ENCODE measurements around the gene SPINK6.

Gene SPINK6, protein sequence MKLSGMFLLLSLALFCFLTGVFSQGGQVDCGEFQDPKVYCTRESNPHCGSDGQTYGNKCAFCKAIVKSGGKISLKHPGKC

DNA sequence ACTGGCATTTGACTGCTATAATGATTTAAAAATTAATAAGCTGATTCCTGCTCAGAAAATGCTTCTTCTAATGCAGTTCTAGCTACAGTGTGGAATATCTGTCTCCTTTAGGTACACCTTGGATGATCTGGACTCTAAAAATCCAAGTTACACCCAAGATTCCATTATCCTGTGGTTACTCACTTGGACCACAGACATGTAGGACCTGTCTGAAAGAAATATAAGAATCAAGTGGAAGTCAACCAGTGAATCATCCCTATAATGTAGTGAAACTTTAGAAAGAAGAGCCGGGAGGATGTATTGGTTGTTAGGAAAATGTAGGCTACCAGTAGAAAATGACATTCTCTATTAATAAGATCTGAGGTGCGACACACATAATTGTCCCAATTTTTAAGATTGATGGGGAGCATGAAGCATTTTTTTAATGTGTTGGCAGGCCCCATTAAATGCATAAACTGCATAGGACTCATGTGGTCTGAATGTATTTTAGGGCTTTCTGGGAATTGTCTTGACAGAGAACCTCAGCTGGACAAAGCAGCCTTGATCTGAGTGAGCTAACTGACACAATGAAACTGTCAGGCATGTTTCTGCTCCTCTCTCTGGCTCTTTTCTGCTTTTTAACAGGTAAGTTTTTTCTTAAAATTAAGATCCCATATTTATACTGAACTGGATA is at the start of gene SPINK6:
SPINK6 (plus strand) TSS at position 512 of the 673 bp plus-strand sequence; CDS start at position 567, 55 bp downstream.
- no peak for DNase-seq (ENCODE audit: low read depth, low spot score)

DNA sequence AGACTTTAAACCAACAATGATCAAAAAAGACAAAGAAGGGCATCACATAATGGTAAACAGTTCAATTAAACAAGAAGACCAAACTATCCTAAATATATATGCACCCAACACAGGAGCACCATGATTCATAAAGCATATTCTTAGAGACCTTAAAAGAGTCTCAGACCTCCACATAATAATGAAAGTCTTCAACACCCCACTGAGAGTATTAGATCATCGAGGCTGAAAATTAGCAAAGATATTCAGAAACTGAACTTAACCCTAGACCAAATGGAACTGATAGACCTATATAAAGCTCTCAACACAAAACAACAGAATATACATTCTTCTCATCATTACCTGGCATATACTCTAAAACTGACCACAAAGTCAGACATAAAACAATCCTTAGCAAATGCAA is 46.2 kb upstream of the SPINK6 start:
- no peak for DNase-seq (ENCODE audit: low read depth, low spot score)

DNA sequence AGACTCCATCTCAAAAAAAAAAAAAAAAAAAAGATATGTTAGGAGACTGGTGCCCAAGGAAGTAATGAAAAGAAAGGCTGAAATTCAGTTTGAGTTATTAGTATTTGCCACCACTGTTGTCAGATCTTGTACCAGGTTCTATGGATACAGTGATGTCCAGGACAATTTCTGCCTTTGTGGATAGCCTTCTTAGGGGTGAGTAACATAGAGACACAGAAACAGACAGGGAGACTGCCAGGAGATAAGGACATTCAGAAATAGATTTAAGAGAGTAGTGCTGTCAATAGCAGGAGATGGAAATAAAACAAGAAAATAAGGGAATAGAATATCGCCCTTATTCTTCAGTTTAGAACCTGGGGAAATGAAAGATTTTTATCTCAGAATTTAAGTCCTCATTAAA is 40.8 kb upstream of the SPINK6 start:
- no peak for DNase-seq (ENCODE audit: low read depth, low spot score)

DNA sequence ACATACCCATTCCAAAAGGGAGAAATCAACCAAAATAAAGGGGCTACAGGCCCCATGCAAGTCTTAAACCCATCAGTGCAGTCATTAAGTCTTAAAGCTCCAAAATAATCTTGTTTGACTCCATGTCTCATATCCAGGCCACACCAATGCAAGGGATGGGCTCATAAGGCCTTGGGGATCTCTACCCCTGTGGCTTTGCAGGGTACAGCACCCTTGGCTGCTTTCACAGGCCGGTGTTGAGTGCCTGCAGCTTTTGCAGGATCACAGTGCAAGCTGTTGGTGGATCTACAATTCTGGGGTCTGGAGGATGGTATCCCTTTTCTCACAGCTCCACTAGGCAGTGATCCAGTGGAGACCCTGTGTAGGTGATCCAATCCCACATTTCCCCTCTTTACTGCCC is 39.5 kb upstream of the SPINK6 start:
- DNase-seq (ENCODE audit: low read depth, low spot score), result no peak

DNA sequence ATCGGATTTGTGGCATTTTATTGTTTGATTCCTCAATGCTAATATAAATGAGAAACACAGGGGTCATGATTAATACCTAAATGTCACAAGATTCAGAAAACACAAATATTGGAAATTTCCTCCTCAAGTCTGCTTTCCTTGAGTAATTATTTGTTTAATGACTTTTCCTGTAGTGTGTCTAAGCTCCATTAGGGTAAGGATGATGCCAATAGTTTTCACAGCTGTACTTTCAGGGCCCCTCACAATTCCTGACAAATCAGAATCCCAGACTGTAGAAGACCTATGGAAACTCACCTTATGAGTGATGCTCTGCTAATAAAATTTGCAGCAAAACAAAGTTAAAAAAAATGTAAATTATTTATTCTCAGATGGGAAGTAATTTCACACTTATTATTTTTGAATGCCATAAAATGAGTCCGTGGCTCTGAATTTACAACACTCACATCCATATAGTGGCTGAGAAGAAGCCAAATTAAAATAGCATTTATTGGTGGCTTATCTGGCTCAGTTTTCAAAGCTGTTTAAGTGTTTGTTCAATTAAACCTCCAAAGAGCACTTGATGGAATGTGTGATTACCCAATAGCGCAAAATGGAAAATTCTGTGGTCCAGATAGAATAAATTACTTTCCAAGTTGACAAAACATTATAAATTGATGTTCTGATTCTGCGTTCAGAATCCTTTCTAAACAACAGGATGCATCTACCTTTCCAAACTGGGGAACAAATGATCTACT is 36.1 kb upstream of the SPINK6 start:
- DNase-seq (ENCODE audit: low read depth, low spot score), result no peak

DNA sequence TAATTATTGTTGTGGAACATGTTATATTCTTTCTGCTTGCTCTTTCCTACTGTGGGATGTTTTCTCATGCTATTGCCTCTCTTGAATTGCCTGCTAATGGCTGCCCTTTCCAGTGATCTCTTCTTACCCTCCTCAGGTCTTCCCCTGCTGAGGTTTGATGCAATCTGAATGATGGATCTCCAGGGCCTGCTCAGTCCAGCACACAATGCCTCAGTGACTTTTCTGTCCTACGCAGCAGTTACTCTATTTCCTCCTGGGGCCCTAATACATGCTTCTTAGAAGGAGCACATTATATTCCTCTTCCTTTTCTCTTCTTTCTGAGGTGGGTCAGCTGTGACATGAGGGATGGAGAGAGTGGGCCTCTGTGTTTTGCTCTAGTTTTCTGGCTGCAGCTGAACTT is 34.6 kb upstream of the SPINK6 start, which contains the start of gene SPINK14:
SPINK14 (plus strand) TSS at position 301 of the 400 bp plus-strand sequence. CDS start 1,187 bp downstream, outside the sequence.
- no peak for DNase-seq (ENCODE audit: low read depth, low spot score)

DNA sequence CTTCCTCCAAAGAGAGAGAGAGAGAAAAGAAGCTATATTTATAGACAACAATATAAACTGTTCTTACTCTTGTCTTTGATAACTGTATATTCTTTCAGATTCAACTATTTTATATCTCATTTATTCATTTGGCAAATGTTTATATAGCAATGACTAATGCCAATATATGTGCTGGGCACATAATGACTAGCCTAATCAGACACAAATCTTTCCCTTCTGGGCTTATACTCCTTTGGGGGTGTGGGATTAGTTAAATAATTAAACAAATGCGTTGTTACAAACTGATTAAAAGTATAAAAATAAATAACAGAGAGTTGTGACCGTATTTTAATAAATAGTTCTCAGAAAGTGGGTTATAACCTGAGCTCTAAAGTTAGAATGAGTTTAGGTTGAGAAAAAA is 30.5 kb upstream of the SPINK6 start:
- DNase-seq (ENCODE audit: low read depth, low spot score), result no peak

DNA sequence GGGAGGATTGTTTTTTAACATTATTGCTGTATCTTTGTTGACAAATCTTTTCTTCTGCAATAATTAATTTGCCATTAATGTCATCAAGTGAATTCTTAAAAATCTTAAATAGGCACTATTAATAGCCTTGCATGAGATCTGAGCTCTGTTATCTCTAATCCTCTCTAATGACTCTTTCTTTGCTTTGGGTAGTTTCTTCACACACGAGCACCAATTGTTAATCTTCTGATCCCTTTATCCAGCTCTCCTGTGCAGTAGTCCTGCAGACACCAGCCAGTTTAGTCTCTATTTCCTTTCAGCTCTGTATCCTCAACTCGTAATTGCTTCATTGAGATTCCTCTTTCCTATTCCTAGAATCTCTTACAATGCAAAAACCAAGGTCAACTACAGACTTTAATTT is 26.4 kb upstream of the SPINK6 start:
- DNase-seq (ENCODE audit: low read depth, low spot score), result no peak

DNA sequence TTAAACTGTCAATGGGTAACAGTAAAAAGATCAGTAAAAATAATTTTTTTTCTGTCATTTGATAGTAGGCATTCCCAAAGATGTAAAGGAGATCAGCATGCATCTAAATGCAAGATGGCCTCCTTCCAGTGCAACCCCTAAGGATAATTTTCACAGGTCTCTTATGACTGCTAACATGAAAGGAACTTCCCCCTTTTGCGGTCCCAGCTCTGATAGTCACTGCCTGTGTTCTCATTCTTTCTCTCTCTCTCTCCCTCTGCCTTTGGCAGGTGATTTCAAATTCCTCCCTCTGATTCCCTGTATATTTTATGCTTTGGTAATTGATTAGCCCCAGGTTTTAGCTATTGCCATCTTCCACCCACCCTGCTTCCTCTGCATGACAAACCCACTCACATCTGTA is 25.6 kb upstream of the SPINK6 start:
- DNase-seq (ENCODE audit: low read depth, low spot score), result no peak

DNA sequence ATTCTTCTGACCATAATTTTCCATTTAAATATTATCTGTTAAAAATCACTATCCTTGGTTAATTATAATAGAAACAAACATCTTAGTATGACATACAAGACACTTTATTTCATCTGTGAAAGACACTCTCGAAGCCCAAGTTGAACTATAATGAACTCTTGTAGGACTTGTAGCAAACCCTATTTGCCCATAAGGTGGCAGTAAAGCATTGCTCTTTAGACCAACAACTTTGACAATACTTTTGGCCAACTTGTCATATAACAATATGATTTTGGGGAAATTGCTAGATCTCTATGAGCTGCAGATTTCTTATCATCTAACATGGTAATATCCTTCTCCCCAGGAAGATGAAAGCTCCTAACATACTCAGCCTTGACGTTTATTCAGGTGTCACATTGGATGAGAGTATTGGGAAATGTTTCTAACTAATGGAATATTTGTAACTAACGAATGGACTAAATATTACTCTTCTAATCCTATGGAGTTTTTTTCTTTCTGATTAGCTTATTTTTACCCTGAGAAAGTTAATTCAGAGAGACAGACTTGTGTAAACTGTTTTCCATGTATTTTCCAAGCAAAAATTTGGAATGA is 23.5 kb upstream of the SPINK6 start:
- peak; percentile 9 for DNase-seq (ENCODE audit: low read depth, low spot score)

DNA sequence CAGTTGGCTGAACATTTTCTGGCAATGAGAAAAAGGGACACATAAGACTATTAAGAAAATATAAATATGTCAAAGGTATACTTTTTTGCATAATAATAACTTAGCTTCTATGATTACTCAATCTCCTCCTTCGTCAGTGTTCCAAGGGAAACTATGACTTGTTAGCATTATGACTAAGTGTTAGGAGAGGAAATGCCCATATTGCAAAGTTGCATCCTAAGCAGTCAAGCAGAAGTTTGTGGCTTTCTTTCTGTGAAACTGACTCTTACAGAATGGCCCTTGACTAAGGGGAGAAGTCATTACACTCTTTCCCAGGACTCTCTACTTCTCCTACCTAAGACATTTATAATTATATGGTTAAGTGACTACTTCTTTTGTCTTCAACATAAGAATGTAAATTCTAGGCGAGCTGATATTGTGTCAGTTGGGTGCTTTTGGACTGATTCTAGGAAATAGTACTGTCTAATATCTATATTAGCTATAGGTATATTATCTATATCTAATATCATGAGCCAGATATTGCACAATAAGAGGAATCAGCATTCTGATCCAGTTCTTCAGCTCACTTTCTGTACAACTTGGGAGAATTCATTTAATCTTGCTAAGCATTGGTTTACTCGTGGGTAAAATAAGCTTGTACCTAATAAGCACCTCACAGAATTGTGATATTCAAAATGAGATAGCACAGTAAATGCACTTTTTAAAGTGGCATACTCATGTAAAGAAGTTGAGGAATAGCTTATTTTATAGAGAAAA is 16.4 kb upstream of the SPINK6 start:
- DNase-seq (ENCODE audit: low read depth, low spot score), result no peak

DNA sequence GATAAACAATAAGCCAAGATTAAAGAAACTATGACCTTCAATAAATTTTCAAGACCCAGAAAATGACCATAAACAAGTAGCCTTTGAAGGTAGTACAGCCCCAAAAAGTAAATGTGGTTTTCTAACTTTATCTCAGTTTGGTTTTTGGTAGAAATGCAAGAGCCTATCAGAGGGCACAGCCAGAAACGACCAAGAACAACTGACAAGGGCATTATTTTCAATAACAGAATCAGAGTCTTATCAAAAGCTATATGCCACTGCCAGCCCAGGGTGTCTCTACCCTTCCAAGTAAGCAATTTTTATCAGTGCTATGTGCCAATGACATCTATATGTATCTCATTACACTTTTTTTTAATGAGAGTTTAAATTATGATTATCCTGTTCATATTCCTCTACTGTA is 11.8 kb upstream of the SPINK6 start:
- DNase-seq (ENCODE audit: low read depth, low spot score), result no peak

DNA sequence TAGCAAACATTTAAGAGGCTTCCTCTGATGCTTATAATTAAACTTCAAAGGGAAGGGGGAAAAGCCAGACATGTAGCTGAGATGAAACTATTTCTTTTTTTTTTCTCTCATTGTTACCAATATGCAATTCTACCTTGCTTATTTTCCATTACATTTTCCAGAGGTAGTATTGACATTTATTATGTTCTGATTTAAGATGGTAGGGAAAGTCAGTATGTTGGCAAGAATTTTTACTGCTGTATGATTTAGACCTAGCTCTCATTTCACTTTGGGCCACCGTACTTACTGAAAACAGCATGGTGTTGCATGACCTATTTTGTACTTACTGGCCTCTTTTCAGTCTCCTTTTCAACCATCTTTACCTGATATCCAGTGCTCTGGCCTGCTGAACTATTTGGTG is 9.6 kb upstream of the SPINK6 start:
- no peak for DNase-seq (ENCODE audit: low read depth, low spot score)

DNA sequence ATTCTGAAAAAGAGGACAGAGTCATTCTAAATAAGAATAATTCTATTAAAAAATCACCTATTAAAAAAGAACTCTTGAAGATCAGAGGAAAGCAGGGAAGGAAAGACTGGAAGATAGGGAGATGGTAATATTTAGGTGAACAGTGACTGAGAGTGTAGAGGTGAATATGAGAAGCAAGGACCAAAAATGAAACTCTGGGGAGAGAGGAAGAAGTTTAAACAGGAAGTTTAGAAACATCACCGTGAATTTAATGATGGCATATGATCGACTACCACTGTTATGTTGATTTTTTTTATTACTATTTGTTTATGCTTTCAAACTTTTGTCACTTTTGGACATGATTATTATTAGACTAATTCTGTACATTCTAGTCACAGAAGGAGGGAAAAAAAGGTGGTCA is 1.7 kb upstream of the SPINK6 start:
- DNase-seq (ENCODE audit: low read depth, low spot score), result no peak

DNA sequence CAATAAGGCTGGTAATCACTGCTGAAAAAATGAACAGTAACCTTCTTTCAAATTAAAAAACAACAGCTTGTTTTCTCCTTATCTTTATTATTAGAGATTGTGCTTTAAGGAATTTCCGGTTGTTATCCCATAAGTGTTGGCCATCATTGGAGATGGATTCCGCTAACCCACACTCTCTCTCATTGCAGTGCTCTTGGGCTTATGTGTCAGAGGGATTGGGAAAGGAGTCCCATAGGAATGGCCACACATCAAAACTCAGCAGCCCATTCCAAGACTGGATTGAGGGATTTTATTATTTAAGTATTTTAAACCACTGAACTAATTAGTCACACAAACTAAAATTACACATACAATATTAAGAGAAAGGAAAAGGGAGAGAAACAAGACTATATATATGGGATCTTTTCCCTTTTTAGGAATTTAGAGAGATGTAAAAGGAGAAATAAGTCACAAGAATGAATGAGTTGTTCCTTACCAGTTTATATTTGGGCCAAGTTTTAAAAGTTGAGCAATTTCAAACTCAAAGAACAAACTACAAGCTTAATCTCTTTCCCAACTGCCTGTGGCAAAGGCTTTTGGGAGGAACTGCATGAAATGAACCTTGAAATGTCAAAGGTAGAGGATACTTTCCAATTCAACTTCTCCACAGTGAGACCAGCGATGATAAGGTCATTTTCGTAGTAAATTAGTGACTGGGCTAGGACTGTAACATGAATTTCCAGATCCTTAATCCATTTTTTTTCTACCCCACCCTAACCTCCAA is 2.4 kb downstream of the SPINK6 start:
- DNase-seq (ENCODE audit: low read depth, low spot score), result no peak

DNA sequence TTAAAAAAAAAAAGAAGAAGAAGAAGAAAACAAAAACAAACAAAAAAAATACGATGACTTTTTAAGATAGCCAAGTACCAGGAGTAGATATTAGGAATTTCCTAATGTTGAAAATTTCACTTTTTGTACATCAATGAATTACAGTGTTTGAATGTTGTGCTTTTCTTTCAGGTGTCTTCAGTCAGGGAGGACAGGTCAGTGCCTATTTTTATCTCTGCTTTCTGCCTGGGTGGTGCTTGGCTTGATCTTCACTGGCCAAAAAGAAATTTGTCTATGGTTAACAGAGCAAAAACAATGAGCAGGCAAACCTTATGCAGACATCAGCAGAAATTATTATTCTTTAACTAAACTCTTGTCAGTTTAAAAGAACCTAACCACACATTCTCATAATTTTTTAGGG is 3.0 kb downstream of the SPINK6 start:
- no peak for DNase-seq (ENCODE audit: low read depth, low spot score)

DNA sequence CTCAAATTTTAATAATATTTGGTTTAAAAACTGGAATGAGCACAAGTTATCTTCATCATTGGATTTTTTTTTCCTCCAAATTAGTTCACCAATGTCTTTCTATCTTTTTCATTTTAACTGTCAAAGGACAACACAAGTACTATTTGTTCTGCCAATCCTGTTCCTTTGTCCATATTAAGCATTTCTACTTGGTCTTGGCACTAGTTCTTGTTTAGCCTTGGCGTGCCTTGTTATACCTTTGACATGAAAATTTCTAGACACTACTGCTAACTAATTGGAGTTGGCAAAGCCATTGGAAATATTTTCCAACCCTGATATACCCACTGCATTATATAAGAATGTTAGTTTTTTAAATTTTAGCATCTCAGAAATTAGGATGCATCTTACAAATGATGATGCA is 3.8 kb downstream of the SPINK6 start:
- DNase-seq (ENCODE audit: low read depth, low spot score), result no peak

DNA sequence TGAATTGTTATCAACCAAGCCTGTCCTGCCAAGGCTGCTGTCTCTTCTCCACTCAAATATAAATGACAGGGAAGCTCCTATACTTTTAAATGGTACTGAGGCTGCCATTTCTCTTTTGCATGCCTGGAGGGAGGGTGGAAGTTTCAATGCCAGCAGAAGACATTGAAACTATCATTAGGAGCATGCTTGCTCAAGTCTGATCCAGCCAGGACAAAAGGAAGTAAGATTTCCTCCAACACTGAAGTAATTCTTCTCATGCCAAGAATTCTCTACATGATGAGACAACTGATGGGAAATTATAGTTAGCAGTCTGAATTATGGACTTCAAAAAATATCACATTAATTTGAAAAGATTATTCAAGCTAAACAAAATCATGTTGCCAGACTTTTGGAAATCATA is 5.4 kb downstream of the SPINK6 start:
- DNase-seq (ENCODE audit: low read depth, low spot score), result no peak

DNA sequence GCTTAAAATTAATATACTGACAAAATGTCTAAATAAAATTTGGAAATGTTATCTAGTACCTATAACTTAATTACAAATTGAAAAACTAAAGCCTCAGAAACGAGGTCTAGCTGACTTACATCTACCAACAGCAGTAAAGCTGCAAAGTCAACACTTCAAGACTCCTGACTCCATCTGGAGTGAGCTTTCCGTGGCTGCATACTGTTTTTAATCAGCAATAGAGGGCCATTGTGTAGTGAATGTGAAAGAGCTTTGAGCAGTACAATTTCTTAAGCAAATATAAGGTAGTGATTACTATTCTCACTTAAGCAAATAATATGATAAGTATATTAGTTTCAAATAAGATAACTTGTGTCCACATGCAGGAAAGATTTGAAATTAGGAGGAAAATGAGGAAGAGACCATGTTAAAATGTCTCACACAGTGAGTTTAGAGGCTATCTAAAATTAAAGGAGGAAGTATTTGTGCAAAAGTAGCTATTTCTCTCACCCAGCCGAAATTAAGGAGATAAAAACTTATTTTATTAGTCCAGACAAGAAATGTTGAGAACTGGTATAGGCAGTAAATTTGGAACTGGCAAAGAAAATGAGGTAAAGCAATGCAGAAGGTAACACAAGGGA is 6.4 kb downstream of the SPINK6 start:
- no peak for DNase-seq (ENCODE audit: low read depth, low spot score)

DNA sequence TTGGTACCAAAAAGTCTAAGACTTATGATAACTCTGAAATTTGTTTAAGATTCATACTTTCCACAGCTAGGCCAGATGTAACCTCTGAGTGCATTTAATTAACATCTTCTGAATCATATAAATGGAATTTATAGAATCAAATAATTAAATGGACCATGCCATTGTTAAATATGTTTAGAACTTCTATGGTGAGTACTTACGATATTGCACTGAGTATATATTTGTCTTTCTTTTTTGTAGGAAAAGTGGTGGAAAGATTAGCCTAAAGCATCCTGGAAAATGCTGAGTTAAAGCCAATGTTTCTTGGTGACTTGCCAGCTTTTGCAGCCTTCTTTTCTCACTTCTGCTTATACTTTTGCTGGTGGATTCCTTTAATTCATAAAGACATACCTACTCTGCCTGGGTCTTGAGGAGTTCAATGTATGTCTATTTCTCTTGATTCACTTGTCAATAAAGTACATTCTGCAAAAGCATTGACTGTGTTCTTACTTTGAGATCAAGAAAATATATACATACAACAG is 11.9 kb downstream of the SPINK6 start:
- no peak for DNase-seq (ENCODE audit: low read depth, low spot score)

DNA sequence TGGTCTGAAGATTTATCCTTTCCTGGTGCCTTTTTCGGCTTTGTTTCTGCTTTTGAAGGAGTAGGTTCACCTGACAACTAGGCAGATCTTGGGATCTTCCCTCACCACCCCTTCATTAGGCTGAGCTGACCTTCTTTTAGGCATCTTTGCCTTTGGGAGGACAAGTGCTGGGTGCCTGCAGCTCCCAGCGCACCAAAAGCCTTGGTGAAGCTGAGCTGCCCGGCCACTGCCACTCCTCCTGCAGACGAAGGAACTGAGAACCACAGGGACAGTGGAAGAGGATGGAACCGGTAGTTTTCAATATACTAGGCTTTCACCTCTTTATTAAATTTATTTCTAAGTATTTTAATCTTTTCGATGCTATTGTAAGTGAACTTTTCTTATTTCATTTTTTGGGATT is 18.7 kb downstream of the SPINK6 start:
- DNase-seq (ENCODE audit: low read depth, low spot score), result no peak
